Fibroblast of villous mesenchyme (primary cell): ENCODE data around the gene C1orf167. TPM values are rescaled to one million over a fixed set of nuclear protein-coding genes. Genes with fewer than 3 reads are reported as not detected.

Source experiments
- DNase-seq: peaks from one replicate; pipeline ENCODE4 v3.0.0-alpha.2; 2010; ENCODE audit warnings: low read depth
- H3K4me3 ChIP-seq: 2 replicates; pipeline ENCODE4 v1.5.1; 2011; ENCODE audit warnings: low read depth, mild to moderate bottlenecking, low read length
- CTCF ChIP-seq: IDR thresholded peaks from 2 replicates; pipeline ENCODE4 v1.5.1; 2012; ENCODE audit warnings: low read depth, mild to moderate bottlenecking, low read length; ENCODE audit not compliant: insufficient read depth
- total RNA-seq: library from RNA; depleted of rRNA; stranded (reverse); fragments of >200 nt; gene quantifications from 2 replicates; pipeline ENCODE4 v1.2.3, GENCODE V29; 2012

C1orf167 gene
- total RNA-seq, 1 donor = under 0.01 TPM

GRCh38 chr1:11720525-11720924 is 41.5 kb upstream of the C1orf167 start:
- H3K4me3 ChIP-seq = no peak overlapping the region
- no peak for DNase-seq
- TF ChIP-seq CTCF = no peak

- no peak overlapping the region for H3K4me3 ChIP-seq
- DNase-seq = no peak
- TF ChIP-seq CTCF = no peak
Measured at GRCh38 chr1:11721311-11721710, 40.7 kb upstream of the C1orf167 start.

DNA sequence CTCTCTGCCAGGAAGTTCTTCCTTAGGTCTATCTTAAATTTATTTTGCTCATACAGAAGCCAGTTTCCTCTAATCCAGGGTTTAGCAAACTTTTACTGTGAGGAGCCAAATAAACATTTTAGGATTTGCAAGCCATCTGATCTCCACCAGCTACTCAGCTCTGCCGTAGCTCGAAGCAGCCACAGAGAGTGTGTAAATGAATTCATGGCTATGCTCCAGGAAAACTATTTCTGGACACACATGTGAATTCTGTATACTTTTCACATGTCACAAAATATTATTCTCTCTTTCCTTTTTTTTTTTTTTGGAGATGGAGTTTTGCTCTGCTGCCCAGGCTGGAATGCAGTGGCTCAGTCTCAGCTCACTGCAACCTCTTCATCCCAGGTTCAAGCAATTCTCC is 39.5 kb upstream of the C1orf167 start:
- no peak overlapping the region for H3K4me3 ChIP-seq
- DNase-seq = no peak
- no peak for TF ChIP-seq CTCF

DNA sequence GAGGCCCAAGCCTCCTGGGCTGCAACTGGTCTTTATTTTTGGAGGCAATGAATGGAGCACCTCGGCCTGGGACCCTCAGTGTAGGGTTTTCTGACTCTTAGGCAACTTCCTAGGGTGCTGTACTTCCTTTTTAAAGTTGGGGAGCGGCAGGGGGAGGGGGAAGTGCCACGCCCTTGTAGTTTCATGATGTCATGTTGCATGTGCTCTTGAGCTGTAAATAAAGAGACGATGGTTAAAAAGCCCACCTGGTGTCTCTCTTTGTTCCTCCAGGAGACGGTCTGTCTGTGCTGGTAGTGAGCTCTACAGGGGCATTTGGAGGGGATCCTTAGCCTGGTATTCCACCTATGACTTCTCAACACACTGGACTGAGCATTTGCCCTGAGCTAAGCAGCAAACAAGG is 36.4 kb upstream of the C1orf167 start:
- DNase-seq = no peak
- no peak overlapping the region for H3K4me3 ChIP-seq
- no peak for TF ChIP-seq CTCF

DNA sequence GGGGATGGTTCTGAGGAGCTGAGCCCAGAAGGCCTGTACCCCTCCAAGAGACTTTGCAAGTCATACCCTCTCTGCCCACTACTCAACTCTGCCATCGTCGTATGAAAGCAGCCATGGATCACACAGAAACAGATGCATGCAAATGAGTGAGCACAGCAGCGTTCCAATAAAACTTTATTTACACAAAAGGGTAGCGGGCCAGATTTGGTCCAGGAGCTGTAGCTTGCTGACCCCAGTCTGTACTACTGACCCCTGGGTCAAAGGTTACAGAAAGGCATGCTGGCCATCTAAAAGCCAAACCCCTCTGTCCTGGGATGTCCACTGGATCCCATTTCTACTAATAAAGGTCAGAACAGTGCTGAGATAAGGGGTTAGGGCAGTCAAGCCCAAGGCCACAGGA is 34.9 kb upstream of the C1orf167 start:
- no peak for DNase-seq
- no peak for TF ChIP-seq CTCF

DNA sequence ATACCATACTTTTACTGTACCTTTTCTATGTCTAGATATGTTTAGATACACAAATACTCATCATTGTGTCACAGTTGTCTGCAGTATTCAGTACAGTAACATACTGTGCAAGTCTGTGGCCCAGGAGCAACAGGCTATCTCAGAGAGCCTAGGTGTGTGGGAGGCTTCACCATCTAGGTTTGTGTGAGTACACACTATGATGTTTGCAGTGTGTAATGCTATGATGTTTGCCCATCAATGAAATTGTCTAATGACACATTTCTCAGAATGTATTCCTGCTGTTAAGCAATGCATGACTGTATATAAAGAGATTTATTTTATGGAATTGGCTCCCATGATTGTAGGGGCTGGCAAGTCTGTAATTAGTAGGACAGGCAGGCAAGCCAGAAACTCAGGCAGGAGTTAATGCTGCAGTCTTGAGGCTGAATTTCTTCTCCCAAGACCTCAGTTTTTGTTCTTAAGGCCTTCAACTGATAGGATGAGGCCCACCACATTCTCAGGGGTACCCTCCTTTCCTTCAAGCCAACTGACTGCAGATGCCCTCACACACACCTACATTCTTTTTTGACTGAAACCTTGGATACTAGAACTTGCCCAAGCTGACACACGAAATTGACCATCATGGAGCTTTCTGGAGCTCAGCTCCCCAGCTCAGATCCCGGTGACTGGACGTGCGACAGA is 33.7 kb upstream of the C1orf167 start:
- TF ChIP-seq CTCF = no peak
- DNase-seq = no peak
- H3K4me3 ChIP-seq = no peak overlapping the region

More for the DNA sequence above, 34.9 kb upstream of the C1orf167 start:
- H3K4me3 ChIP-seq = no peak overlapping the region

- H3K4me3 ChIP-seq = no peak overlapping the region
- DNase-seq = no peak
- no peak for TF ChIP-seq CTCF
Measured at GRCh38 chr1:11729155-11729497, 32.9 kb upstream of the C1orf167 start.
